Astrocyte of the cerebellum (primary cell): ENCODE results near the gene AKT1.

ENCODE experiments used
- DNase-seq: peaks from one replicate; pipeline ENCODE4 v3.0.0-alpha.2; 2011; ENCODE audit warnings: low read depth
- H3K4me3 ChIP-seq: 2 replicates; pipeline ENCODE4 v1.5.1; 2011; ENCODE audit warnings: mild to moderate bottlenecking, low read depth, low read length, moderate library complexity
- CTCF ChIP-seq: IDR thresholded peaks from 2 replicates; pipeline ENCODE4 v1.5.1; 2012; ENCODE audit warnings: low read length, low read depth, moderate library complexity, mild to moderate bottlenecking; ENCODE audit errors: missing control alignments
- in situ Hi-C: cut with HindIII; loops from 2 replicates; pipeline ENCODE4 v1.10.0; 2017; ENCODE audit warnings: low sequenced_read_pairs

Gene AKT1

GRCh38 chr14:104792945-104793702, 2.4 kb downstream of the AKT1 start:
- no peak overlapping the region for H3K4me3 ChIP-seq
- in situ Hi-C loops = no loop called here
- no peak for TF ChIP-seq CTCF
- no peak for DNase-seq

- in situ Hi-C loops = no loop called here
- DNase-seq = no peak
- TF ChIP-seq CTCF = no peak
- H3K4me3 ChIP-seq = no peak overlapping the region
Observed at GRCh38 chr14:104792101-104792884, 3.3 kb downstream of the AKT1 start.

- TF ChIP-seq CTCF = no peak
- H3K4me3 ChIP-seq = no peak overlapping the region
- no peak for DNase-seq
- in situ Hi-C loops = no loop called here
Observed at GRCh38 chr14:104791425-104791824, 4.1 kb downstream of the AKT1 start.

GRCh38 chr14:104789752-104790743, 5.5 kb downstream of the AKT1 start:
- H3K4me3 ChIP-seq = no peak overlapping the region
- TF ChIP-seq CTCF = no peak
- in situ Hi-C loops = no loop called here
- no peak for DNase-seq

- DNase-seq = no peak
- no peak for TF ChIP-seq CTCF
- no peak overlapping the region for H3K4me3 ChIP-seq
- in situ Hi-C loops = no loop called here
Observed at GRCh38 chr14:104788873-104789663, 6.5 kb downstream of the AKT1 start.
